ENCODE data around the gene SPIN1. TPM values are rescaled to one million over a fixed set of nuclear protein-coding genes. Genes with fewer than 3 reads are reported as not detected.

SPIN1 gene
- total and polyA plus RNA-seq, 2 of the 8 experiments (the other 6 are each of a cell fraction or from before 2014, with no cell fraction given), result 69.9 to 139 TPM

DNA sequence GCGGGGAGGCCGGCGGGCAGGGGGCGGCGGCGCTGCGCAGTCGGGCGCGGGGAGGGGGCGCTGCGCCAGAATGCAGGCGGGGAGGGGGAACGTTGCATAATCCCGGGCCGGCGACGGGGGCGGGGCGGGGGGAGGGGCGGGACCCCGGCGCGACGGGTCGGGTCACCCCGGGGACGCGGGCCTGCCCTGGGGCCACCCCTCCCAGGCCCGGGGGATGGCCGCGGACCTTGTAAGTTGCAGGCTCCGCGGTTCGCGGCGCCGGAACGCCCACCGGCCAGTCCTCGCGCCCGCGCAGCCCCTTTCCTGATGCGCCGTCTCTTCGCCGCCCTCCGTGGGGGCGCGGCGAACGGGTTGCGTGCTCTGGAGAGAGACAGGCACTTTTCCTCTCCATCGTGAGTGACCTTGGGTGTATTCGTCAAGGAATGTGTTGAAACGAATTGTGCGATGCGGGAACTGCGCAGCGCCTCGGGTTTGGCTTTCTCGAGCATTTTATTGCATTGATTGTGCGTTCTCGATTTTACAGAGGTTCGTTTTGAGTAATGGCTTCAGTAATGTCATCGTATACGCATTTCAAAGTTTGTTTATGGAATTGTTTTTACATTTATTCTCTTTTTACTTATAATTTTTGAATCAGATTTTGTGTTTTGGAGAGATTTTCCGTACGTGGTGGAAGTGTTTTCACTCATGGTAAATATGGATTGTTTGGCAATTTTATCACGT, 802 bp downstream of the SPIN1 start (continued):
- TF ChIP-seq CBX5 (IDR thresholded peaks at IDR 0.05; ENCODE audit: low read depth, low read length), result no peak
- TF ChIP-seq TAF7 (optimal IDR thresholded peaks at IDR 0.05; ENCODE audit: borderline replicate concordance, low read depth, low read length), result no peak
- TF ChIP-seq SP4 (IDR thresholded peaks at IDR 0.05; ENCODE audit: low read length), result no peak
- no peak for TF ChIP-seq NANOG (IDR thresholded peaks at IDR 0.05; ENCODE audit: insufficient read depth, low read depth, low read length, poor library complexity, severe bottlenecking)
- TF ChIP-seq TAF1 (IDR thresholded peaks at IDR 0.05; ENCODE audit: low read depth, low read length), result 0 out of 2 replicates have a peak, but pooled peaks have one; percentile 17
- TF ChIP-seq, protein P1, sequence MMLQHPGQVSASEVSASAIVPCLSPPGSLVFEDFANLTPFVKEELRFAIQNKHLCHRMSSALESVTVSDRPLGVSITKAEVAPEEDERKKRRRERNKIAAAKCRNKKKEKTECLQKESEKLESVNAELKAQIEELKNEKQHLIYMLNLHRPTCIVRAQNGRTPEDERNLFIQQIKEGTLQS (IDR thresholded peaks at IDR 0.05; ENCODE audit: insufficient read depth, low read depth, low read length), result no peak
- peak; percentile 40; the same call in 1 of the 2 replicates for TF ChIP-seq BACH1 (IDR thresholded peaks at IDR 0.05; ENCODE audit: low read length)
- TF ChIP-seq, protein P2, sequence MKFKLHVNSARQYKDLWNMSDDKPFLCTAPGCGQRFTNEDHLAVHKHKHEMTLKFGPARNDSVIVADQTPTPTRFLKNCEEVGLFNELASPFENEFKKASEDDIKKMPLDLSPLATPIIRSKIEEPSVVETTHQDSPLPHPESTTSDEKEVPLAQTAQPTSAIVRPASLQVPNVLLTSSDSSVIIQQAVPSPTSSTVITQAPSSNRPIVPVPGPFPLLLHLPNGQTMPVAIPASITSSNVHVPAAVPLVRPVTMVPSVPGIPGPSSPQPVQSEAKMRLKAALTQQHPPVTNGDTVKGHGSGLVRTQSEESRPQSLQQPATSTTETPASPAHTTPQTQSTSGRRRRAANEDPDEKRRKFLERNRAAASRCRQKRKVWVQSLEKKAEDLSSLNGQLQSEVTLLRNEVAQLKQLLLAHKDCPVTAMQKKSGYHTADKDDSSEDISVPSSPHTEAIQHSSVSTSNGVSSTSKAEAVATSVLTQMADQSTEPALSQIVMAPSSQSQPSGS (IDR thresholded peaks at IDR 0.05; ENCODE audit: low read length), result 0 out of 2 replicates have a peak, but pooled peaks have one; percentile 28
- no peak for TF ChIP-seq RFX5 (IDR thresholded peaks at IDR 0.05; ENCODE audit: borderline replicate concordance, low read depth, low read length)
- TF ChIP-seq FOSL1 (IDR thresholded peaks at IDR 0.05; ENCODE audit: insufficient read depth, low read depth, low read length), result no peak
- no peak for TF ChIP-seq MAFK (IDR thresholded peaks at IDR 0.05; ENCODE audit: low read depth, low read length)
- TF ChIP-seq SIX5 (IDR thresholded peaks at IDR 0.05; ENCODE audit: low read depth, low read length), result no peak
- TF ChIP-seq KDM1A (IDR thresholded peaks at IDR 0.05; ENCODE audit: borderline replicate concordance, low read length), result no peak
- no peak for TF ChIP-seq RXRA (IDR thresholded peaks at IDR 0.05; ENCODE audit: insufficient read depth, low read depth, low read length)
- TF ChIP-seq, protein P3, sequence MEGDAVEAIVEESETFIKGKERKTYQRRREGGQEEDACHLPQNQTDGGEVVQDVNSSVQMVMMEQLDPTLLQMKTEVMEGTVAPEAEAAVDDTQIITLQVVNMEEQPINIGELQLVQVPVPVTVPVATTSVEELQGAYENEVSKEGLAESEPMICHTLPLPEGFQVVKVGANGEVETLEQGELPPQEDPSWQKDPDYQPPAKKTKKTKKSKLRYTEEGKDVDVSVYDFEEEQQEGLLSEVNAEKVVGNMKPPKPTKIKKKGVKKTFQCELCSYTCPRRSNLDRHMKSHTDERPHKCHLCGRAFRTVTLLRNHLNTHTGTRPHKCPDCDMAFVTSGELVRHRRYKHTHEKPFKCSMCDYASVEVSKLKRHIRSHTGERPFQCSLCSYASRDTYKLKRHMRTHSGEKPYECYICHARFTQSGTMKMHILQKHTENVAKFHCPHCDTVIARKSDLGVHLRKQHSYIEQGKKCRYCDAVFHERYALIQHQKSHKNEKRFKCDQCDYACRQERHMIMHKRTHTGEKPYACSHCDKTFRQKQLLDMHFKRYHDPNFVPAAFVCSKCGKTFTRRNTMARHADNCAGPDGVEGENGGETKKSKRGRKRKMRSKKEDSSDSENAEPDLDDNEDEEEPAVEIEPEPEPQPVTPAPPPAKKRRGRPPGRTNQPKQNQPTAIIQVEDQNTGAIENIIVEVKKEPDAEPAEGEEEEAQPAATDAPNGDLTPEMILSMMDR (IDR thresholded peaks at IDR 0.05; ENCODE audit: control extremely low read depth in 1 of 3, insufficient read depth in 1 of 3, low read depth in 1 of 3, low read length in 3 of 3), result no peak
- TF ChIP-seq SUZ12 (IDR thresholded peaks at IDR 0.05; ENCODE audit: low read length), result no peak
- no peak for TF ChIP-seq SIRT6 (IDR thresholded peaks at IDR 0.05; ENCODE audit: low read length)
- 0 out of 4 replicates have a peak, but pooled peaks have one; percentile 11 to 35 for TF ChIP-seq SIN3A (conservative IDR thresholded peaks at IDR 0.05 in 1 of 2, IDR thresholded peaks at IDR 0.05 in 1 of 2; ENCODE audit: low read depth in 1 of 2, low read length in 2 of 2)
- TF ChIP-seq ASH2L (IDR thresholded peaks at IDR 0.05; ENCODE audit: low read length), result peak; percentile 93
